ENCODE results near the gene SLC8A3.

Gene SLC8A3

GRCh38 chr14:70148351-70148750 lies 40.4 kb downstream of the SLC8A3 start:
- no peak for DNase-seq
- Histone ChIP-seq H2BK12ac (ENCODE audit: low read length in 2 of 2) (no peak overlapping the region), H4K8ac (ENCODE audit: low read length) (no peak overlapping the region), H3K4ac (ENCODE audit: low read depth in 1 of 2, low read length in 2 of 2) (no peak overlapping the region), H3K27me3 (ENCODE audit: control insufficient read depth in 1 of 2, insufficient read depth in 1 of 2, low read length in 2 of 2) (peaks cover 3 to 20% of the 10 kb centered on the region in 2 experiments), H3K14ac (ENCODE audit: low read length in 2 of 2) (no peak overlapping the region), H3K79me1 (replicated peaks; ENCODE audit: low read length, poor library complexity, severe bottlenecking) (no peaks in the 10 kb centered on the region), H3K27ac (ENCODE audit: low read length, poor library complexity, severe bottlenecking) (no peak overlapping the region), H2AK5ac (ENCODE audit: low read length, severe bottlenecking) (no peak overlapping the region), H2AFZ (ENCODE audit: low read depth, low read length) (no peak overlapping the region), H3K9ac (ENCODE audit: low read length) (no peak overlapping the region), H2BK120ac (ENCODE audit: low read depth, low read length) (no peak overlapping the region), H3K23ac (ENCODE audit: low read length in 2 of 2) (no peak overlapping the region), H2BK5ac (ENCODE audit: low read depth, low read length, poor library complexity, severe bottlenecking) (no peak overlapping the region), H3K4me3 (ENCODE audit: insufficient read depth in 1 of 2, low read depth in 1 of 2, low read length in 2 of 2) (no peak overlapping the region), H3K9me3 (ENCODE audit: control insufficient read depth, low read length) (no peaks in the 10 kb centered on the region), H3K36me3 (ENCODE audit: control insufficient read depth in 1 of 2, insufficient read depth in 2 of 2, low read depth in 1 of 2, low read length in 2 of 2) (no peaks in the 10 kb centered on the region), H2BK15ac (ENCODE audit: low read depth, poor library complexity, severe bottlenecking) (no peak overlapping the region), H3K4me2 (ENCODE audit: low read length, poor library complexity, severe bottlenecking) (no peak overlapping the region), H4K91ac (ENCODE audit: low read length) (no peak overlapping the region), H3K18ac (ENCODE audit: low read depth in 1 of 2, low read length in 2 of 2) (no peak overlapping the region), H3K4me1 (ENCODE audit: control insufficient read depth, insufficient read depth, low read depth, low read length) (no peaks in the 10 kb centered on the region)
- WGBS = 94% methylated on average over 1 of the region's 3 CpGs

- no peak for DNase-seq
- 74% methylated on average over 5 of the region's 6 CpGs for WGBS
- H4K91ac ChIP-seq (ENCODE audit: low read length) = no peak overlapping the region
- H3K36me3 ChIP-seq (ENCODE audit: control insufficient read depth in 1 of 2, insufficient read depth in 2 of 2, low read depth in 1 of 2, low read length in 2 of 2) = no peaks in the 10 kb centered on the region
- no peaks in the 10 kb centered on the region for H3K79me1 ChIP-seq (replicated peaks; ENCODE audit: low read length, poor library complexity, severe bottlenecking)
- no peak overlapping the region for H2BK15ac ChIP-seq (ENCODE audit: low read depth, poor library complexity, severe bottlenecking)
- no peak overlapping the region for H3K9ac ChIP-seq (ENCODE audit: low read length)
- H2BK120ac ChIP-seq (ENCODE audit: low read depth, low read length) = no peak overlapping the region
- H4K8ac ChIP-seq (ENCODE audit: low read length) = no peak overlapping the region
- no peak overlapping the region for H3K18ac ChIP-seq (ENCODE audit: low read depth in 1 of 2, low read length in 2 of 2)
- H2AK5ac ChIP-seq (ENCODE audit: low read length, severe bottlenecking) = no peak overlapping the region
- no peak overlapping the region for H3K4ac ChIP-seq (ENCODE audit: low read depth in 1 of 2, low read length in 2 of 2)
- no peak overlapping the region for H3K4me3 ChIP-seq (ENCODE audit: insufficient read depth in 1 of 2, low read depth in 1 of 2, low read length in 2 of 2)
- no peak overlapping the region for H3K27ac ChIP-seq (ENCODE audit: low read length, poor library complexity, severe bottlenecking)
- no peak overlapping the region for H2BK12ac ChIP-seq (ENCODE audit: low read length in 2 of 2)
- H3K9me3 ChIP-seq (ENCODE audit: control insufficient read depth, low read length) = no peaks in the 10 kb centered on the region
- H3K23ac ChIP-seq (ENCODE audit: low read length in 2 of 2) = no peak overlapping the region
- no peak overlapping the region for H3K14ac ChIP-seq (ENCODE audit: low read length in 2 of 2)
- no peak overlapping the region for H2BK5ac ChIP-seq (ENCODE audit: low read depth, low read length, poor library complexity, severe bottlenecking)
- H2AFZ ChIP-seq (ENCODE audit: low read depth, low read length) = no peak overlapping the region
- H3K4me2 ChIP-seq (ENCODE audit: low read length, poor library complexity, severe bottlenecking) = no peak overlapping the region
- H3K4me1 ChIP-seq (ENCODE audit: control insufficient read depth, insufficient read depth, low read depth, low read length) = no peaks in the 10 kb centered on the region
- H3K27me3 ChIP-seq (ENCODE audit: control insufficient read depth in 1 of 2, insufficient read depth in 1 of 2, low read length in 2 of 2) = peaks cover 3 to 16% of the 10 kb centered on the region in 2 experiments
These were observed 44.7 kb downstream of the SLC8A3 start for GRCh38 chr14:70144046-70144445.

DNA sequence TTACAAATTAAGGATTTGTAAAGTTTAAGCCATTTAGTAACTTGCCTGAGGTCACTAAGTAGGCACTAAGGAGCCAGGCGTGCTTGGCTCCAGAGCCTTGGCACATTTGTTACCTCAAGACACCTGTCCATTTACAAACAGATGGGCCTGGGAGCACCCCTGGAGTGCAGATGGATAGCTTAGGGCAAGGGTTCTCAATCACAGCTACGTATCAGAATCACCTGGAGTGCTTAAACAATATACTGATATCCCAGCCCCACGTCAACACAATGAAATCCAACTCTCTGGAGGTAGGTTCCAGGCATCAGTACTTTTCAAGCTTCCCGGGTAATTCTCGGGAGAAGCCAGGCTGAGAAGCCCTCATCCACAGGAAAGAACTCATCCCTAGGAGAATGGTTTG lies 45.4 kb downstream of the SLC8A3 start:
- H4K91ac ChIP-seq (ENCODE audit: low read length) = no peak overlapping the region
- no peak overlapping the region for H2BK120ac ChIP-seq (ENCODE audit: low read depth, low read length)
- no peak for DNase-seq
- no peak overlapping the region for H3K14ac ChIP-seq (ENCODE audit: low read length in 2 of 2)
- H2AFZ ChIP-seq (ENCODE audit: low read depth, low read length) = no peak overlapping the region
- WGBS = 69% methylated on average over 5 of the region's 5 CpGs
- H4K8ac ChIP-seq (ENCODE audit: low read length) = no peak overlapping the region
- no peak overlapping the region for H3K4me3 ChIP-seq (ENCODE audit: insufficient read depth in 1 of 2, low read depth in 1 of 2, low read length in 2 of 2)
- H2AK5ac ChIP-seq (ENCODE audit: low read length, severe bottlenecking) = no peak overlapping the region
- H2BK12ac ChIP-seq (ENCODE audit: low read length in 2 of 2) = no peak overlapping the region
- H3K27ac ChIP-seq (ENCODE audit: low read length, poor library complexity, severe bottlenecking) = no peak overlapping the region
- no peaks in the 10 kb centered on the region for H3K4me1 ChIP-seq (ENCODE audit: control insufficient read depth, insufficient read depth, low read depth, low read length)
- no peaks in the 10 kb centered on the region for H3K79me1 ChIP-seq (replicated peaks; ENCODE audit: low read length, poor library complexity, severe bottlenecking)
- no peak overlapping the region for H3K18ac ChIP-seq (ENCODE audit: low read depth in 1 of 2, low read length in 2 of 2)
- H3K36me3 ChIP-seq (ENCODE audit: control insufficient read depth in 1 of 2, insufficient read depth in 2 of 2, low read depth in 1 of 2, low read length in 2 of 2) = no peaks in the 10 kb centered on the region
- no peak overlapping the region for H3K4ac ChIP-seq (ENCODE audit: low read depth in 1 of 2, low read length in 2 of 2)
- H2BK5ac ChIP-seq (ENCODE audit: low read depth, low read length, poor library complexity, severe bottlenecking) = no peak overlapping the region
- H3K9me3 ChIP-seq (ENCODE audit: control insufficient read depth, low read length) = no peaks in the 10 kb centered on the region
- H3K23ac ChIP-seq (ENCODE audit: low read length in 2 of 2) = no peak overlapping the region
- H3K4me2 ChIP-seq (ENCODE audit: low read length, poor library complexity, severe bottlenecking) = no peak overlapping the region
- peaks cover 5 to 16% of the 10 kb centered on the region in 2 experiments for H3K27me3 ChIP-seq (ENCODE audit: control insufficient read depth in 1 of 2, insufficient read depth in 1 of 2, low read length in 2 of 2)
- no peak overlapping the region for H2BK15ac ChIP-seq (ENCODE audit: low read depth, poor library complexity, severe bottlenecking)
- no peak overlapping the region for H3K9ac ChIP-seq (ENCODE audit: low read length)

- Histone ChIP-seq H3K4ac (ENCODE audit: low read depth in 1 of 2, low read length in 2 of 2) (no peak overlapping the region), H3K4me1 (ENCODE audit: control insufficient read depth, insufficient read depth, low read depth, low read length) (no peaks in the 10 kb centered on the region), H3K18ac (ENCODE audit: low read depth in 1 of 2, low read length in 2 of 2) (no peak overlapping the region), H2BK5ac (ENCODE audit: low read depth, low read length, poor library complexity, severe bottlenecking) (no peak overlapping the region), H3K79me1 (replicated peaks; ENCODE audit: low read length, poor library complexity, severe bottlenecking) (no peaks in the 10 kb centered on the region), H3K14ac (ENCODE audit: low read length in 2 of 2) (no peak overlapping the region), H2BK120ac (ENCODE audit: low read depth, low read length) (no peak overlapping the region), H2BK12ac (ENCODE audit: low read length in 2 of 2) (no peak overlapping the region), H3K27me3 (ENCODE audit: control insufficient read depth in 1 of 2, insufficient read depth in 1 of 2, low read length in 2 of 2) (peaks cover 3 to 16% of the 10 kb centered on the region in 2 experiments), H3K27ac (ENCODE audit: low read length, poor library complexity, severe bottlenecking) (no peak overlapping the region), H3K23ac (ENCODE audit: low read length in 2 of 2) (no peak overlapping the region), H3K9me3 (ENCODE audit: control insufficient read depth, low read length) (no peaks in the 10 kb centered on the region), H2BK15ac (ENCODE audit: low read depth, poor library complexity, severe bottlenecking) (no peak overlapping the region), H4K91ac (ENCODE audit: low read length) (no peak overlapping the region), H3K4me2 (ENCODE audit: low read length, poor library complexity, severe bottlenecking) (no peak overlapping the region), H4K8ac (ENCODE audit: low read length) (no peak overlapping the region), H2AK5ac (ENCODE audit: low read length, severe bottlenecking) (no peak overlapping the region), H3K9ac (ENCODE audit: low read length) (no peak overlapping the region), H3K36me3 (ENCODE audit: control insufficient read depth in 1 of 2, insufficient read depth in 2 of 2, low read depth in 1 of 2, low read length in 2 of 2) (no peaks in the 10 kb centered on the region), H2AFZ (ENCODE audit: low read depth, low read length) (no peak overlapping the region), H3K4me3 (ENCODE audit: insufficient read depth in 1 of 2, low read depth in 1 of 2, low read length in 2 of 2) (no peak overlapping the region)
- WGBS = 55% methylated on average over 1 of the region's 1 CpG
- DNase-seq = no peak
These were observed 48.1 kb downstream of the SLC8A3 start for GRCh38 chr14:70140614-70141013.
